HEK293T (cell line): ENCODE data around the gene GRIK4.

ENCODE experiments used
- BHLHE40 ChIP-seq: fragments of 450-650 bp; IDR thresholded peaks from 2 replicates; pipeline ENCODE4 v1.6.1; 2016; ENCODE audit warnings: mild to moderate bottlenecking, moderate library complexity, borderline replicate concordance
- NFRKB ChIP-seq: fragments of 450-650 bp; IDR thresholded peaks from 2 replicates; pipeline ENCODE4 v1.6.1; 2016; ENCODE audit warnings: mild to moderate bottlenecking, moderate library complexity
- TARDBP ChIP-seq: fragments of 450-650 bp; IDR thresholded peaks from 2 replicates; pipeline ENCODE4 v1.6.1; 2016
- ZNF384 ChIP-seq: fragments of 450-650 bp; IDR thresholded peaks from 2 replicates; pipeline ENCODE4 v1.6.1; 2016

DNA sequence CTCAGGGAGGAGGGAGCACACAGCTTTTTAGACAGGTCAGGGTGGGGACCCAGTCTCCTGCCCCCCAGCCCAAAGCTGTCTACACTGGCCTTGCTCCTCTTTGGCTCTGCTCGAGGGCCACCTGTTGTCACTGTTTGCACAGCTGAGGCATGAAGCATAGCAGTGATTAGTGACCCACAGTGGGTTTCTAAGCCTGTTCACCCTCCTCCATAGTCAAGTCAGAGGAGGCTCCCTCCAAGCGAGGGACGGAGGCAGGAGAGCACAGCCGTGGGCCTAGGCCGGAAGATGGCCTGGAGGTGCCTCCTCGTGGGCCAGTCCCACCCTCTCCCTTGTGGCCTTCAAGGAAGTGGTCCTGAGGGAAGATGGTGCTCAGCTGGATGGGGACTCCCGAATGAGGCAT lies 241.1 kb downstream of the GRIK4 start:
- TF ChIP-seq ZNF384 (no peak), TARDBP (no peak), BHLHE40 (no peak), NFRKB (no peak)
